ENCODE measurements around the gene SEC61A2. TPM values are rescaled to one million over a fixed set of nuclear protein-coding genes. Genes with fewer than 3 reads are reported as not detected.

The SEC61A2 gene
- total RNA-seq, 1 donor from 2014 or later, result 6.7 TPM

GRCh38 chr10:12130237-12130872, 878 bp downstream of the SEC61A2 start:
- H3K4me3 ChIP-seq (ENCODE audit: low read depth, low read length), result peak overlapping the region; percentile 66
- no peak for DNase-seq (ENCODE audit: low read depth)
- peak; percentile 57 for TF ChIP-seq CTCF (conservative IDR thresholded peaks at IDR 0.05; ENCODE audit: low read depth, low read length)

GRCh38 chr10:12135631-12136030, 6.2 kb downstream of the SEC61A2 start:
- no peak overlapping the region for H3K4me3 ChIP-seq (ENCODE audit: low read depth, low read length)
- TF ChIP-seq CTCF (conservative IDR thresholded peaks at IDR 0.05; ENCODE audit: low read depth, low read length), result no peak

GRCh38 chr10:12140038-12140437, 10.6 kb downstream of the SEC61A2 start:
- no peak for DNase-seq (ENCODE audit: low read depth)
- no peak for TF ChIP-seq CTCF (conservative IDR thresholded peaks at IDR 0.05; ENCODE audit: low read depth, low read length)
- H3K4me3 ChIP-seq (ENCODE audit: low read depth, low read length), result no peak overlapping the region

More at GRCh38 chr10:12135631-12136030, 6.2 kb downstream of the SEC61A2 start:
- no peak for DNase-seq (ENCODE audit: low read depth)

- no peak for TF ChIP-seq CTCF (conservative IDR thresholded peaks at IDR 0.05; ENCODE audit: low read depth, low read length)
Observed at GRCh38 chr10:12144538-12144937, 15.1 kb downstream of the SEC61A2 start.

GRCh38 chr10:12150163-12150562, 20.7 kb downstream of the SEC61A2 start:
- no peak for DNase-seq (ENCODE audit: low read depth)
- no peak overlapping the region for H3K4me3 ChIP-seq (ENCODE audit: low read depth, low read length)
- TF ChIP-seq CTCF (conservative IDR thresholded peaks at IDR 0.05; ENCODE audit: low read depth, low read length), result no peak

More at GRCh38 chr10:12144538-12144937, 15.1 kb downstream of the SEC61A2 start:
- DNase-seq (ENCODE audit: low read depth), result no peak
- no peak overlapping the region for H3K4me3 ChIP-seq (ENCODE audit: low read depth, low read length)

GRCh38 chr10:12154516-12154915, 25.0 kb downstream of the SEC61A2 start:
- no peak for DNase-seq (ENCODE audit: low read depth)
- TF ChIP-seq CTCF (conservative IDR thresholded peaks at IDR 0.05; ENCODE audit: low read depth, low read length), result no peak

More at GRCh38 chr10:12154516-12154915, 25.0 kb downstream of the SEC61A2 start:
- no peak overlapping the region for H3K4me3 ChIP-seq (ENCODE audit: low read depth, low read length)
